Neural cell (in vitro differentiated cells): ENCODE measurements around the gene ANKS1B. TPM values are rescaled to one million over a fixed set of nuclear protein-coding genes. Genes with fewer than 3 reads are reported as not detected.

Experiments used
- H2AFZ ChIP-seq: fragments of 200-600, 300-800 bp; sonication (generic), shearing (Covaris generic); 2 replicates; pipeline ENCODE4 v1.6.0; 2014; ENCODE audit warnings: low read depth, mild to moderate bottlenecking, antibody characterized with exemption, low read length, moderate library complexity
- H3F3A ChIP-seq: fragments of 200-600 bp; shearing (Covaris generic); 2 replicates; pipeline ENCODE4 v1.6.1; 2016; ENCODE audit warnings: mild to moderate bottlenecking, moderate library complexity, mixed read lengths, antibody characterized with exemption, low read length; ENCODE audit not compliant: insufficient read depth, poor library complexity, severe bottlenecking
- H3K27ac ChIP-seq: fragments of 200-600, 300-800 bp; sonication (generic), shearing (Covaris generic); 2 replicates; pipeline ENCODE4 v1.5.1; 2014; ENCODE audit warnings: mild to moderate bottlenecking, low read length, moderate library complexity
- H3K27me3 ChIP-seq: fragments of 300-800, 200-600 bp; sonication (generic), shearing (Covaris generic); 2 replicates; pipeline ENCODE4 v1.6.0; 2014; ENCODE audit warnings: mild to moderate bottlenecking, low read depth, low read length, moderate library complexity; ENCODE audit not compliant: insufficient read depth
- H3K36me3 ChIP-seq: fragments of 300-800, 200-600 bp; sonication (generic), shearing (Covaris generic); 2 replicates; pipeline ENCODE4 v1.5.1; 2014; ENCODE audit warnings: mild to moderate bottlenecking, antibody characterized with exemption, low read length, moderate library complexity; ENCODE audit not compliant: insufficient read depth
- H3K4me2 ChIP-seq: fragments of 300-800, 200-600 bp; sonication (generic), shearing (Covaris generic); 2 replicates; pipeline ENCODE4 v1.6.0; 2014; ENCODE audit warnings: mild to moderate bottlenecking, low read length
- H3K4me3 ChIP-seq: fragments of 300-800, 200-600 bp; sonication (generic), shearing (Covaris generic); 2 replicates; pipeline ENCODE4 v1.5.1; 2014; ENCODE audit warnings: mild to moderate bottlenecking, low read length, moderate library complexity
- H3K79me2 ChIP-seq: fragments of 200-600 bp; shearing (Covaris generic); replicated peaks from 2 replicates; pipeline ENCODE4 v1.6.0; 2014; ENCODE audit warnings: mild to moderate bottlenecking, low read length, moderate library complexity; ENCODE audit not compliant: insufficient read depth
- H3K9ac ChIP-seq: fragments of 300-800, 200-600 bp; sonication (generic), shearing (Covaris generic); 2 replicates; pipeline ENCODE4 v1.6.1; 2016; ENCODE audit warnings: mild to moderate bottlenecking, low read length, mixed read lengths
- H3K9me2 ChIP-seq: fragments of 200-600 bp; shearing (Covaris generic); 2 replicates; pipeline ENCODE4 v1.6.1; 2016; ENCODE audit warnings: mild to moderate bottlenecking, low read length, mixed read lengths; ENCODE audit not compliant: insufficient read depth
- H3K9me3 ChIP-seq: fragments of 200-600, 300-800 bp; sonication (generic), shearing (Covaris generic); 2 replicates; pipeline ENCODE4 v1.6.1; 2016; ENCODE audit warnings: mild to moderate bottlenecking, mixed run types, low read length, moderate library complexity, mixed read lengths
- H4K20me1 ChIP-seq: fragments of 200-600 bp; shearing (Covaris generic); 2 replicates; pipeline ENCODE4 v1.6.1; 2016; ENCODE audit warnings: mild to moderate bottlenecking, mixed run types; ENCODE audit not compliant: insufficient read depth
- EP300 ChIP-seq: fragments of 450-650 bp; conservative IDR thresholded peaks from 2 replicates; pipeline ENCODE4 v1.6.1; 2014; ENCODE audit warnings: antibody characterized with exemption, mild to moderate bottlenecking, moderate library complexity; ENCODE audit not compliant: poor library complexity, severe bottlenecking
- EZH2 ChIP-seq: fragments of 200-600, 300-800 bp; shearing (Covaris generic), sonication (generic); IDR thresholded peaks from 2 replicates; pipeline ENCODE4 v1.6.1; 2014; ENCODE audit warnings: antibody characterized with exemption, low read length, borderline replicate concordance, mild to moderate bottlenecking; ENCODE audit not compliant: insufficient read depth, poor library complexity, severe bottlenecking
- MXI1 ChIP-seq: fragments of 450-650 bp; conservative IDR thresholded peaks from 2 replicates; pipeline ENCODE4 v1.6.1; 2014; ENCODE audit warnings: antibody characterized with exemption, mild to moderate bottlenecking; ENCODE audit not compliant: poor library complexity, severe bottlenecking
- POLR2AphosphoS5 ChIP-seq: IDR thresholded peaks from 2 replicates; pipeline ENCODE4 v1.6.1; 2012
- RAD21 ChIP-seq: fragments of 450-650 bp; conservative IDR thresholded peaks from 2 replicates; pipeline ENCODE4 v1.6.1; 2014; ENCODE audit warnings: antibody characterized with exemption, mild to moderate bottlenecking, moderate library complexity
- SMC3 ChIP-seq: fragments of 450-650 bp; conservative IDR thresholded peaks from 2 replicates; pipeline ENCODE4 v1.6.1; 2014; ENCODE audit warnings: antibody characterized with exemption, mild to moderate bottlenecking, moderate library complexity; ENCODE audit not compliant: poor library complexity
- TAF1 ChIP-seq: IDR thresholded peaks from 2 replicates; pipeline ENCODE4 v1.6.1; 2012; ENCODE audit warnings: low read depth
- polyA plus RNA-seq: library from polyadenylated mRNA; depleted of rRNA; stranded (reverse); fragments of >200 nt; gene quantifications from 2 replicates; pipeline ENCODE4 v1.2.3, GENCODE V29; 2014
- TF ChIP-seq, protein P1 (sequence below): IDR thresholded peaks from 2 replicates; pipeline ENCODE4 v1.6.1; 2012; ENCODE audit warnings: borderline replicate concordance
- TF ChIP-seq, protein P2 (sequence below): fragments of 450-650 bp; IDR thresholded peaks from 2 replicates; pipeline ENCODE4 v1.5.1; 2014; ENCODE audit warnings: antibody characterized with exemption, mild to moderate bottlenecking, moderate library complexity; ENCODE audit not compliant: poor library complexity, severe bottlenecking

Gene ANKS1B
- polyA plus RNA-seq, 1 donor from 2014 or later: 65.6 TPM

DNA sequence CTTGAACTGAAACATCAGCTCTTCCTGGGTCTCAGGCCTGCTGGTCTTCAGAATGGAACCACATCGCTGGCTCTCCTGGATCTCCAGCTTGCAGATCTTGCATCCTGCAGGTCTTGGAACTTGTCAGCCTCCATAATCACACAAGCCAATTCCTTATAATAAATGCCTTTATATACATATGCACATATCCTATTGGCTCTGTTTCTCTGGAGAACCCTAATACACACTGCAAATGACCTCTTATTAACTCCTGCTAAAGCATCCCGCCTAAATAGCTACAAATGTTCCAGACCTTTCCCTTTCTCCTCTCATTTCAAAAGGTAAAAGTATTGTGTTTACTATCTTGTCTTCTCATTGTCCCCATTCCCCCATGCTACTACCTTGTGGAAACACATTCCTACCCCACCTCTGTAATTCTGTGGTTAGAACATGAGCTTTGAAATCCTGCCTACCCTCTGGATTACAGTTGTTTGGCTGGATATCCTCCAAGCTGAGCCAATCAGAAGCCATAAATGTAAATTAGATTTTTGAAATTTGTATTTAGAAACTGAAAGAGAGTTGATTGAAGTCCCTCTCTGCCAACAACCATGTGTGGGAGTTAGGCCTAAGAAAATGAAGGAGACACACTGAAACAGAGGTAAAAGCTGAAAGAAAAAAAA lies 58.1 kb downstream of the ANKS1B start:
- no peaks in the 10 kb centered on the region for H3F3A ChIP-seq
- H3K9me3 ChIP-seq: no peaks in the 10 kb centered on the region
- no peak overlapping the region for H3K27ac ChIP-seq
- H3K79me2 ChIP-seq: no peaks in the 10 kb centered on the region
- no peaks in the 10 kb centered on the region for H3K27me3 ChIP-seq
- no peak overlapping the region for H3K4me3 ChIP-seq
- H3K9ac ChIP-seq: no peak overlapping the region
- H3K9me2 ChIP-seq: no peaks in the 10 kb centered on the region
- H2AFZ ChIP-seq: no peak overlapping the region
- TF ChIP-seq EZH2 (no peak), RAD21 (no peak), MXI1 (no peak), SMC3 (no peak)
- TF ChIP-seq, protein P1, sequence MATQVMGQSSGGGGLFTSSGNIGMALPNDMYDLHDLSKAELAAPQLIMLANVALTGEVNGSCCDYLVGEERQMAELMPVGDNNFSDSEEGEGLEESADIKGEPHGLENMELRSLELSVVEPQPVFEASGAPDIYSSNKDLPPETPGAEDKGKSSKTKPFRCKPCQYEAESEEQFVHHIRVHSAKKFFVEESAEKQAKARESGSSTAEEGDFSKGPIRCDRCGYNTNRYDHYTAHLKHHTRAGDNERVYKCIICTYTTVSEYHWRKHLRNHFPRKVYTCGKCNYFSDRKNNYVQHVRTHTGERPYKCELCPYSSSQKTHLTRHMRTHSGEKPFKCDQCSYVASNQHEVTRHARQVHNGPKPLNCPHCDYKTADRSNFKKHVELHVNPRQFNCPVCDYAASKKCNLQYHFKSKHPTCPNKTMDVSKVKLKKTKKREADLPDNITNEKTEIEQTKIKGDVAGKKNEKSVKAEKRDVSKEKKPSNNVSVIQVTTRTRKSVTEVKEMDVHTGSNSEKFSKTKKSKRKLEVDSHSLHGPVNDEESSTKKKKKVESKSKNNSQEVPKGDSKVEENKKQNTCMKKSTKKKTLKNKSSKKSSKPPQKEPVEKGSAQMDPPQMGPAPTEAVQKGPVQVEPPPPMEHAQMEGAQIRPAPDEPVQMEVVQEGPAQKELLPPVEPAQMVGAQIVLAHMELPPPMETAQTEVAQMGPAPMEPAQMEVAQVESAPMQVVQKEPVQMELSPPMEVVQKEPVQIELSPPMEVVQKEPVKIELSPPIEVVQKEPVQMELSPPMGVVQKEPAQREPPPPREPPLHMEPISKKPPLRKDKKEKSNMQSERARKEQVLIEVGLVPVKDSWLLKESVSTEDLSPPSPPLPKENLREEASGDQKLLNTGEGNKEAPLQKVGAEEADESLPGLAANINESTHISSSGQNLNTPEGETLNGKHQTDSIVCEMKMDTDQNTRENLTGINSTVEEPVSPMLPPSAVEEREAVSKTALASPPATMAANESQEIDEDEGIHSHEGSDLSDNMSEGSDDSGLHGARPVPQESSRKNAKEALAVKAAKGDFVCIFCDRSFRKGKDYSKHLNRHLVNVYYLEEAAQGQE: no peak
- H3K4me2 ChIP-seq: no peak overlapping the region
- no peaks in the 10 kb centered on the region for H3K36me3 ChIP-seq
- H4K20me1 ChIP-seq: no peaks in the 10 kb centered on the region

DNA sequence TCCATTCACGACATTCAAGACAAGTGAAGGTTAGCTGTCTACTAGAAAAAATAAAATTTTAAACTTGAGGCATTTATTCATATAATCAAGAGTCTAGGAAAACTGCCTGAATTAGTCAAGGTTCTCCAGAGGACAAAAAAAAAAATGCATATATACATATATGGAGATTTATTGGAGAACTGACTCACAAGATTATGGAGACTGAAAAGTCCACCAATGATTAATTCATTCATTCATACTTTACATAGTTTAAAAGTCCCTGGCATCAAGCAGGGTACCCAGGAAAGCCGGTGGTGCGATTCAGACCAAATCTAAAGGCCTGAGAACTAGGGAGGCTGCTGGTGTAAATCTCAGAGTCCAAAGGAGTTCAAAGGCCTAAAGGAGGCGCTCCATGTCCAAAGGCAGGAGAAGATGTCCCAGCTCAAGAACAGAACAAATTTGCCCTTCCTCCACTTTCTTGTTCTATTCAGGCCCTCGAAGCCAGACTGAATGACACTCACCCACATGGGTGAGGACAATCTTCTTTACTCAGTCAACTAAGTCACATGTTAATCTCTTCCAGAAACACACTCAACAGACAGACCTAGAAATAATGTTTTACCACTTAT lies 64.3 kb downstream of the ANKS1B start:
- Histone ChIP-seq H3K27ac (no peak overlapping the region), H4K20me1 (no peaks in the 10 kb centered on the region), H3K27me3 (no peaks in the 10 kb centered on the region)

More for the DNA sequence above, 64.3 kb downstream of the ANKS1B start:
- Histone ChIP-seq H3F3A (no peaks in the 10 kb centered on the region), H2AFZ (no peak overlapping the region), H3K9me2 (no peaks in the 10 kb centered on the region), H3K36me3 (no peaks in the 10 kb centered on the region), H3K4me2 (no peak overlapping the region), H3K4me3 (no peak overlapping the region), H3K79me2 (no peaks in the 10 kb centered on the region), H3K9ac (no peak overlapping the region), H3K9me3 (no peaks in the 10 kb centered on the region)
- TF ChIP-seq, protein P1: no peak
- TF ChIP-seq, protein P2, sequence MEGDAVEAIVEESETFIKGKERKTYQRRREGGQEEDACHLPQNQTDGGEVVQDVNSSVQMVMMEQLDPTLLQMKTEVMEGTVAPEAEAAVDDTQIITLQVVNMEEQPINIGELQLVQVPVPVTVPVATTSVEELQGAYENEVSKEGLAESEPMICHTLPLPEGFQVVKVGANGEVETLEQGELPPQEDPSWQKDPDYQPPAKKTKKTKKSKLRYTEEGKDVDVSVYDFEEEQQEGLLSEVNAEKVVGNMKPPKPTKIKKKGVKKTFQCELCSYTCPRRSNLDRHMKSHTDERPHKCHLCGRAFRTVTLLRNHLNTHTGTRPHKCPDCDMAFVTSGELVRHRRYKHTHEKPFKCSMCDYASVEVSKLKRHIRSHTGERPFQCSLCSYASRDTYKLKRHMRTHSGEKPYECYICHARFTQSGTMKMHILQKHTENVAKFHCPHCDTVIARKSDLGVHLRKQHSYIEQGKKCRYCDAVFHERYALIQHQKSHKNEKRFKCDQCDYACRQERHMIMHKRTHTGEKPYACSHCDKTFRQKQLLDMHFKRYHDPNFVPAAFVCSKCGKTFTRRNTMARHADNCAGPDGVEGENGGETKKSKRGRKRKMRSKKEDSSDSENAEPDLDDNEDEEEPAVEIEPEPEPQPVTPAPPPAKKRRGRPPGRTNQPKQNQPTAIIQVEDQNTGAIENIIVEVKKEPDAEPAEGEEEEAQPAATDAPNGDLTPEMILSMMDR: no peak
- no peak for TF ChIP-seq EP300
- TF ChIP-seq RAD21: no peak
- TF ChIP-seq TAF1: no peak
- no peak for TF ChIP-seq MXI1
- TF ChIP-seq POLR2AphosphoS5: no peak
- TF ChIP-seq EZH2: no peak
